GM11168 (cell line): ENCODE measurements around the gene VWF.
"Not testable (repeated sequence)": the region's sequence is repeated elsewhere in the genome, so short reads cannot be mapped to it uniquely, and the experiment has no call there.

ENCODE experiments used
- in situ Hi-C: fragments of 300-500 bp; cut with MboI; formaldehyde crosslinking; loops from one replicate; pipeline ENCODE4 v1.12.0; 2022; ENCODE audit warnings: low sequenced_read_pairs; ENCODE audit not compliant: unreplicated experiment

Gene VWF

GRCh38 chr12:6124411-6125309, at the start of gene VWF:
VWF (minus strand) TSS chr12:6124670; CDS start chr12:6123196, 1,474 bp downstream.
- in situ Hi-C loops, result no loop called here

GRCh38 chr12:6172862-6173261, 48.4 kb upstream of the VWF start:
- in situ Hi-C loops, result no loop called here

- in situ Hi-C loops, result no loop called here
Measured at GRCh38 chr12:6172086-6172485, 47.6 kb upstream of the VWF start.

GRCh38 chr12:6171409-6172015, 47.0 kb upstream of the VWF start:
- in situ Hi-C loops, result no loop called here

- in situ Hi-C loops, result no loop called here
Measured at GRCh38 chr12:6167327-6168280, 43.1 kb upstream of the VWF start.

GRCh38 chr12:6166808-6167207, 42.3 kb upstream of the VWF start:
- in situ Hi-C loops, result no loop called here

GRCh38 chr12:6165395-6165794, 40.9 kb upstream of the VWF start:
- in situ Hi-C loops, result no loop called here

- in situ Hi-C loops, result no loop called here
Measured at GRCh38 chr12:6163416-6164060, 39.1 kb upstream of the VWF start.

GRCh38 chr12:6161124-6161882, 36.8 kb upstream of the VWF start:
- in situ Hi-C loops, result no loop called here

- in situ Hi-C loops, result not testable (repeated sequence)
Measured at GRCh38 chr12:6160049-6160649, 35.7 kb upstream of the VWF start.

GRCh38 chr12:6159166-6160011, 34.9 kb upstream of the VWF start:
- in situ Hi-C loops, result not testable (repeated sequence)

GRCh38 chr12:6158749-6159148, 34.3 kb upstream of the VWF start:
- in situ Hi-C loops, result no loop called here

- in situ Hi-C loops, result no loop called here
Measured at GRCh38 chr12:6158255-6158654, 33.8 kb upstream of the VWF start.

GRCh38 chr12:6157482-6157881, 33.0 kb upstream of the VWF start:
- in situ Hi-C loops, result no loop called here

GRCh38 chr12:6154730-6155459, 30.4 kb upstream of the VWF start:
- in situ Hi-C loops, result no loop called here

- in situ Hi-C loops, result not testable (repeated sequence)
Measured at GRCh38 chr12:6148722-6149121, 24.3 kb upstream of the VWF start.

- in situ Hi-C loops, result no loop called here
Measured at GRCh38 chr12:6148061-6148460, 23.6 kb upstream of the VWF start.
